H9 (cell line): ENCODE results near the gene CFAP57. TPM values are rescaled to one million over a fixed set of nuclear protein-coding genes. Genes with fewer than 3 reads are reported as not detected.

Source experiments
- DNase-seq: peaks from one replicate; pipeline ENCODE4 v3.0.0-alpha.2; 2017
- H2AFZ ChIP-seq: one replicate; pipeline ENCODE4 v1.6.1; 2013; ENCODE audit warnings: mild to moderate bottlenecking, low read length, control low read depth, moderate library complexity
- H2AK5ac ChIP-seq: 2 replicates; pipeline ENCODE4 v1.6.1; 2013; ENCODE audit warnings: low read length, control low read depth, mixed read lengths; ENCODE audit not compliant: insufficient read length
- H2BK120ac ChIP-seq: one replicate; pipeline ENCODE4 v1.6.1; 2013; ENCODE audit warnings: low read depth, mild to moderate bottlenecking, low read length, control low read depth, inconsistent platforms; ENCODE audit not compliant: poor library complexity, severe bottlenecking
- H2BK12ac ChIP-seq: 2 replicates; pipeline ENCODE4 v1.6.1; 2013; ENCODE audit warnings: low read length, control low read depth, mixed read lengths, low read depth; ENCODE audit not compliant: insufficient read length
- H2BK15ac ChIP-seq: 2 replicates; pipeline ENCODE4 v1.6.1; 2013; ENCODE audit warnings: low read depth, low read length, control low read depth
- H2BK20ac ChIP-seq: one replicate; pipeline ENCODE4 v1.6.1; 2013; ENCODE audit warnings: low read depth, mild to moderate bottlenecking, low read length, control low read depth, inconsistent platforms; ENCODE audit not compliant: poor library complexity, severe bottlenecking
- H2BK5ac ChIP-seq: 2 replicates; pipeline ENCODE4 v1.6.1; 2013; ENCODE audit warnings: low read length, control low read depth, mixed read lengths; ENCODE audit not compliant: insufficient read length
- H3K14ac ChIP-seq: 2 replicates; pipeline ENCODE4 v1.6.1; 2013; ENCODE audit warnings: low read length, control low read depth; ENCODE audit not compliant: insufficient read depth
- H3K18ac ChIP-seq: 2 replicates; pipeline ENCODE4 v1.6.1; 2013; ENCODE audit warnings: low read depth, mild to moderate bottlenecking, mixed read lengths, low read length, control low read depth; ENCODE audit not compliant: insufficient read length
- H3K23ac ChIP-seq: 2 replicates; pipeline ENCODE4 v1.6.1; 2013; ENCODE audit warnings: low read length, control low read depth, mixed read lengths, low read depth; ENCODE audit not compliant: insufficient read length
- H3K23me2 ChIP-seq: 2 replicates; pipeline ENCODE4 v1.6.1; 2013; ENCODE audit warnings: low read depth, mild to moderate bottlenecking, mixed read lengths, low read length, control low read depth; ENCODE audit not compliant: insufficient read length, poor library complexity, severe bottlenecking
- H3K27ac ChIP-seq: 2 replicates; pipeline ENCODE4 v1.5.1; 2013; ENCODE audit warnings: low read length, control low read depth, mixed read lengths, low read depth; ENCODE audit not compliant: insufficient read length
- H3K27me3 ChIP-seq: 2 replicates; pipeline ENCODE4 v1.6.1; 2013; ENCODE audit warnings: low read length, control low read depth, inconsistent platforms; ENCODE audit not compliant: insufficient read depth
- H3K4ac ChIP-seq: 2 replicates; pipeline ENCODE4 v1.6.1; 2013; ENCODE audit warnings: low read depth, mild to moderate bottlenecking, control low read depth, inconsistent platforms, low read length, moderate library complexity
- H3K4me1 ChIP-seq: 2 replicates; pipeline ENCODE4 v1.6.1; 2013; ENCODE audit warnings: low read length, control low read depth, inconsistent platforms; ENCODE audit not compliant: insufficient read depth
- H3K4me2 ChIP-seq: 2 replicates; pipeline ENCODE4 v1.6.1; 2013; ENCODE audit warnings: low read length, control low read depth, mixed read lengths; ENCODE audit not compliant: insufficient read length, insufficient read depth
- H3K56ac ChIP-seq: 2 replicates; pipeline ENCODE4 v1.6.1; 2013; ENCODE audit warnings: low read depth, mild to moderate bottlenecking, mixed read lengths, low read length, control low read depth; ENCODE audit not compliant: insufficient read length
- H3K79me1 ChIP-seq: 2 replicates; pipeline ENCODE4 v1.6.1; 2013; ENCODE audit warnings: low read depth, mild to moderate bottlenecking, moderate library complexity, low read length, control low read depth, inconsistent platforms; ENCODE audit not compliant: insufficient read depth, poor library complexity, severe bottlenecking
- H3K79me2 ChIP-seq: 2 replicates; pipeline ENCODE4 v1.6.1; 2013; ENCODE audit warnings: low read length, control low read depth, inconsistent platforms; ENCODE audit not compliant: insufficient read depth
- H3K9ac ChIP-seq: 2 replicates; pipeline ENCODE4 v1.6.1; 2013; ENCODE audit warnings: low read length, control low read depth, mixed read lengths; ENCODE audit not compliant: insufficient read length; ENCODE audit errors: extremely low read depth
- H3K9me3 ChIP-seq: one replicate; pipeline ENCODE4 v1.6.1; 2013; ENCODE audit warnings: low read depth, low read length, inconsistent platforms; ENCODE audit not compliant: control insufficient read depth
- H3T11ph ChIP-seq: one replicate; pipeline ENCODE4 v1.6.1; 2013; ENCODE audit warnings: mild to moderate bottlenecking, low read length, control low read depth, inconsistent platforms
- H4K20me1 ChIP-seq: one replicate; pipeline ENCODE4 v1.6.1; 2013; ENCODE audit not compliant: control insufficient read depth, insufficient read length, insufficient read depth
- H4K5ac ChIP-seq: 2 replicates; pipeline ENCODE4 v1.6.1; 2013; ENCODE audit warnings: low read depth, mild to moderate bottlenecking, mixed read lengths, low read length, control low read depth; ENCODE audit not compliant: insufficient read length
- H4K8ac ChIP-seq: replicated peaks from 2 replicates; pipeline ENCODE4 v1.6.1; 2013; ENCODE audit warnings: low read length, control low read depth, mixed read lengths, low read depth; ENCODE audit not compliant: insufficient read length
- H4K91ac ChIP-seq: 2 replicates; pipeline ENCODE4 v1.6.1; 2013; ENCODE audit warnings: low read depth, mild to moderate bottlenecking, moderate library complexity, mixed read lengths, low read length, control low read depth; ENCODE audit not compliant: insufficient read length
- H3K27ac Mint-ChIP-seq, 3 experiments: 2 replicates in 2 of 3; 3 replicates in 1 of 3; pipeline ENCODE4 v1.8.0; 2020 to 2021; ENCODE audit warnings: mixed read lengths in 3 of 3, mild to moderate bottlenecking in 1 of 3, moderate library complexity in 1 of 3
- H3K27me3 Mint-ChIP-seq: 2 replicates; pipeline ENCODE4 v1.8.0; 2021; ENCODE audit warnings: low read depth, mild to moderate bottlenecking, moderate library complexity, mixed read lengths
- H3K36me3 Mint-ChIP-seq, 3 experiments: 2 replicates in 2 of 3; 3 replicates in 1 of 3; pipeline ENCODE4 v1.8.0; 2020 to 2021; ENCODE audit warnings: low read depth in 3 of 3, mixed read lengths in 3 of 3; ENCODE audit not compliant: insufficient read depth in 1 of 3
- H3K4me1 Mint-ChIP-seq, 2 experiments: 2 replicates each; pipeline ENCODE4 v1.8.0; 2020; ENCODE audit warnings: mixed read lengths in 2 of 2
- H3K4me3 Mint-ChIP-seq, 2 experiments: 2 replicates in 1 of 2; 3 replicates in 1 of 2; pipeline ENCODE4 v1.8.0; 2020 to 2021; ENCODE audit warnings: mild to moderate bottlenecking in 2 of 2, mixed read lengths in 2 of 2, moderate library complexity in 1 of 2
- H3K9me3 Mint-ChIP-seq, 2 experiments: 2 replicates in 1 of 2; 3 replicates in 1 of 2; pipeline ENCODE4 v1.8.0; 2020; ENCODE audit warnings: mild to moderate bottlenecking in 2 of 2, mixed read lengths in 2 of 2, moderate library complexity in 1 of 2
- CTCF ChIP-seq: fragments of 200-600 bp; sonication (generic); conservative IDR thresholded peaks from 3 replicates; pipeline ENCODE4 v1.8.0; 2021; ENCODE audit warnings: antibody characterized with exemption, mild to moderate bottlenecking
- WGBS: extraction: QIAGEN DNeasy Blood & Tissue Kit; methylation state at CpG from one replicate; pipeline ENCODE4 v1.1.7; 2013; ENCODE audit warnings: missing lambda C conversion rate, low lambda C conversion rate, mixed read lengths; ENCODE audit not compliant: insufficient read length; ENCODE audit errors: extremely low coverage; 5-methylcytosine and 5-hydroxymethylcytosine counted together
- total RNA-seq: library from RNA; stranded (reverse); gene quantifications from 2 replicates; pipeline ENCODE4 v1.2.1, GENCODE V29; 2021

Gene CFAP57
- total RNA-seq, 1 experiment from 2014 or later = 0.33 TPM

DNA sequence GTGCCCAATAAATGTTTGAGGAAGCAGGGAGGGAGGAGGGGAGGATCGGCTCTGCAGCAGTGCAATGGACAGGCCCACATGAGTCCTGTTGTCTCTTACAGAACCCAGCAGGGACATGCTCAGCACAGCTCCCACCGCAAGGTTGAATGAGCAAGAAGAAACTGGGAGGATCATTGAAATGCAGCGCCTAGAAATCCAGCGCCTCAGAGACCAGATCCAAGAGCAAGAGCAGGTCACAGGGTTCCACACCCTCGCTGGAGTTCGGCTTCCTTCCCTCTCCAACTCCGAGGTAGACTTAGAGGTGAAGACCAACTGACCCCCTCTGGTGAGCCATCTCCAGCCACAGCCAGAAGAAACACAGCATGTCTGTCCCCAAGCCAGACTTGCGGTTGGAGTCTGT is 81.7 kb downstream of the CFAP57 start:
- Histone ChIP-seq H3T11ph (no peak overlapping the region), H3K9me3 (peaks cover 38% of the 10 kb centered on the region), H3K79me1 (no peaks in the 10 kb centered on the region), H3K27me3 (no peaks in the 10 kb centered on the region), H2AK5ac (no peak overlapping the region), H3K4me2 (no peak overlapping the region), H2BK12ac (no peak overlapping the region), H2BK5ac (no peak overlapping the region), H3K4me1 (no peaks in the 10 kb centered on the region), H2BK15ac (no peak overlapping the region), H3K18ac (no peak overlapping the region), H4K20me1 (no peaks in the 10 kb centered on the region), H3K4ac (no peak overlapping the region), H3K23me2 (no peaks in the 10 kb centered on the region), H3K56ac (no peak overlapping the region), H4K8ac (no peak overlapping the region), H3K27ac (no peak overlapping the region), H4K5ac (no peak overlapping the region), H4K91ac (no peak overlapping the region), H3K14ac (no peak overlapping the region; the same call in 1 of the 2 replicates), H3K79me2 (no peaks in the 10 kb centered on the region; the same call in 1 of the 2 replicates), H3K9ac (no peak overlapping the region), H3K23ac (no peak overlapping the region), H2BK120ac (no peak overlapping the region), H2AFZ (no peak overlapping the region), H2BK20ac (no peak overlapping the region)
- H3K4me1 Mint-ChIP-seq = no peaks in the 10 kb centered on the region
- no peak overlapping the region for H3K4me3 Mint-ChIP-seq
- H3K27ac Mint-ChIP-seq = no peak overlapping the region
- TF ChIP-seq CTCF = no peak
- H3K27me3 Mint-ChIP-seq = peaks cover 24% of the 10 kb centered on the region
- peaks cover 44 to 50% of the 10 kb centered on the region in 2 experiments for H3K9me3 Mint-ChIP-seq
- no peak for DNase-seq
- peaks cover 7 to 10% (median 8%) of the 10 kb centered on the region in 3 experiments for H3K36me3 Mint-ChIP-seq
- WGBS = no CpG with 5 or more reads among the region's 8 CpGs
